ENCODE results near the gene TMEM174.

Gene TMEM174

GRCh38 chr5:73153513-73153912, 19.5 kb upstream of the TMEM174 start:
- Histone ChIP-seq H3K36me3 (ENCODE audit: insufficient read depth, low read length) (no peaks in the 10 kb centered on the region), H3K4me1 (ENCODE audit: control insufficient read depth, insufficient read depth, low read length, unreplicated experiment) (no peaks in the 10 kb centered on the region), H3K27me3 (ENCODE audit: insufficient read depth, low read length) (no peaks in the 10 kb centered on the region), H3K27ac (ENCODE audit: low read depth, low read length) (no peak overlapping the region), H2AFZ (ENCODE audit: low read length, unreplicated experiment) (no peak overlapping the region), H3K79me2 (ENCODE audit: control insufficient read depth, insufficient read depth, low read length, unreplicated experiment) (no peaks in the 10 kb centered on the region), H3K4me3 (ENCODE audit: low read depth, low read length) (no peak overlapping the region)

GRCh38 chr5:73154208-73155006, 18.6 kb upstream of the TMEM174 start:
- no peak overlapping the region for H3K27ac ChIP-seq (ENCODE audit: low read depth, low read length)
- H2AFZ ChIP-seq (ENCODE audit: low read length, unreplicated experiment), result no peak overlapping the region
- H3K36me3 ChIP-seq (ENCODE audit: insufficient read depth, low read length), result no peaks in the 10 kb centered on the region
- no peaks in the 10 kb centered on the region for H3K4me1 ChIP-seq (ENCODE audit: control insufficient read depth, insufficient read depth, low read length, unreplicated experiment)
- no peaks in the 10 kb centered on the region for H3K79me2 ChIP-seq (ENCODE audit: control insufficient read depth, insufficient read depth, low read length, unreplicated experiment)
- no peak overlapping the region for H3K4me3 ChIP-seq (ENCODE audit: low read depth, low read length)
- no peaks in the 10 kb centered on the region for H3K27me3 ChIP-seq (ENCODE audit: insufficient read depth, low read length)

GRCh38 chr5:73155271-73156222, 17.4 kb upstream of the TMEM174 start:
- H3K27me3 ChIP-seq (ENCODE audit: insufficient read depth, low read length), result no peaks in the 10 kb centered on the region
- H3K4me1 ChIP-seq (ENCODE audit: control insufficient read depth, insufficient read depth, low read length, unreplicated experiment), result no peaks in the 10 kb centered on the region
- no peak overlapping the region for H2AFZ ChIP-seq (ENCODE audit: low read length, unreplicated experiment)
- H3K27ac ChIP-seq (ENCODE audit: low read depth, low read length), result no peak overlapping the region
- H3K4me3 ChIP-seq (ENCODE audit: low read depth, low read length), result no peak overlapping the region
- H3K79me2 ChIP-seq (ENCODE audit: control insufficient read depth, insufficient read depth, low read length, unreplicated experiment), result no peaks in the 10 kb centered on the region
- no peaks in the 10 kb centered on the region for H3K36me3 ChIP-seq (ENCODE audit: insufficient read depth, low read length)

- H3K4me3 ChIP-seq (ENCODE audit: low read depth, low read length), result no peak overlapping the region
- H2AFZ ChIP-seq (ENCODE audit: low read length, unreplicated experiment), result no peak overlapping the region
- H3K27me3 ChIP-seq (ENCODE audit: insufficient read depth, low read length), result no peaks in the 10 kb centered on the region
- H3K36me3 ChIP-seq (ENCODE audit: insufficient read depth, low read length), result no peaks in the 10 kb centered on the region
- H3K4me1 ChIP-seq (ENCODE audit: control insufficient read depth, insufficient read depth, low read length, unreplicated experiment), result no peaks in the 10 kb centered on the region
- no peaks in the 10 kb centered on the region for H3K79me2 ChIP-seq (ENCODE audit: control insufficient read depth, insufficient read depth, low read length, unreplicated experiment)
- no peak overlapping the region for H3K27ac ChIP-seq (ENCODE audit: low read depth, low read length)
Observed at GRCh38 chr5:73157414-73158303, 15.3 kb upstream of the TMEM174 start.

GRCh38 chr5:73158313-73158712, 14.7 kb upstream of the TMEM174 start:
- Histone ChIP-seq H3K79me2 (ENCODE audit: control insufficient read depth, insufficient read depth, low read length, unreplicated experiment) (no peaks in the 10 kb centered on the region), H3K4me3 (ENCODE audit: low read depth, low read length) (no peak overlapping the region), H3K36me3 (ENCODE audit: insufficient read depth, low read length) (no peaks in the 10 kb centered on the region), H3K27ac (ENCODE audit: low read depth, low read length) (no peak overlapping the region), H3K4me1 (ENCODE audit: control insufficient read depth, insufficient read depth, low read length, unreplicated experiment) (no peaks in the 10 kb centered on the region), H3K27me3 (ENCODE audit: insufficient read depth, low read length) (no peaks in the 10 kb centered on the region), H2AFZ (ENCODE audit: low read length, unreplicated experiment) (no peak overlapping the region)

GRCh38 chr5:73160239-73160671, 12.7 kb upstream of the TMEM174 start:
- Histone ChIP-seq H2AFZ (ENCODE audit: low read length, unreplicated experiment) (peak overlapping the region; percentile 70), H3K4me1 (ENCODE audit: control insufficient read depth, insufficient read depth, low read length, unreplicated experiment) (no peaks in the 10 kb centered on the region), H3K27me3 (ENCODE audit: insufficient read depth, low read length) (peaks cover 1% of the 10 kb centered on the region; the same call in 1 of the 2 replicates), H3K79me2 (ENCODE audit: control insufficient read depth, insufficient read depth, low read length, unreplicated experiment) (no peaks in the 10 kb centered on the region), H3K27ac (ENCODE audit: low read depth, low read length) (no peak overlapping the region), H3K36me3 (ENCODE audit: insufficient read depth, low read length) (no peaks in the 10 kb centered on the region), H3K4me3 (ENCODE audit: low read depth, low read length) (peak overlapping the region; percentile 26)

- H2AFZ ChIP-seq (ENCODE audit: low read length, unreplicated experiment), result no peak overlapping the region
- peaks cover 26% of the 10 kb centered on the region for H3K27me3 ChIP-seq (ENCODE audit: insufficient read depth, low read length)
Observed at GRCh38 chr5:73170522-73170921, 2.5 kb upstream of the TMEM174 start.

GRCh38 chr5:73171495-73171894, 1.5 kb upstream of the TMEM174 start:
- no peaks in the 10 kb centered on the region for H3K79me2 ChIP-seq (ENCODE audit: control insufficient read depth, insufficient read depth, low read length, unreplicated experiment)
- no peak overlapping the region for H3K4me3 ChIP-seq (ENCODE audit: low read depth, low read length)
- H2AFZ ChIP-seq (ENCODE audit: low read length, unreplicated experiment), result no peak overlapping the region
- H3K36me3 ChIP-seq (ENCODE audit: insufficient read depth, low read length), result no peaks in the 10 kb centered on the region
- peaks cover 19% of the 10 kb centered on the region for H3K27me3 ChIP-seq (ENCODE audit: insufficient read depth, low read length)
- no peak overlapping the region for H3K27ac ChIP-seq (ENCODE audit: low read depth, low read length)
- H3K4me1 ChIP-seq (ENCODE audit: control insufficient read depth, insufficient read depth, low read length, unreplicated experiment), result no peaks in the 10 kb centered on the region

More at GRCh38 chr5:73170522-73170921, 2.5 kb upstream of the TMEM174 start:
- H3K4me3 ChIP-seq (ENCODE audit: low read depth, low read length), result no peak overlapping the region
- no peaks in the 10 kb centered on the region for H3K79me2 ChIP-seq (ENCODE audit: control insufficient read depth, insufficient read depth, low read length, unreplicated experiment)
- H3K27ac ChIP-seq (ENCODE audit: low read depth, low read length), result no peak overlapping the region
- no peaks in the 10 kb centered on the region for H3K4me1 ChIP-seq (ENCODE audit: control insufficient read depth, insufficient read depth, low read length, unreplicated experiment)
- H3K36me3 ChIP-seq (ENCODE audit: insufficient read depth, low read length), result no peaks in the 10 kb centered on the region

GRCh38 chr5:73174100-73174815, 1.3 kb downstream of the TMEM174 start:
- no peaks in the 10 kb centered on the region for H3K36me3 ChIP-seq (ENCODE audit: insufficient read depth, low read length)
- no peaks in the 10 kb centered on the region for H3K4me1 ChIP-seq (ENCODE audit: control insufficient read depth, insufficient read depth, low read length, unreplicated experiment)
- H3K79me2 ChIP-seq (ENCODE audit: control insufficient read depth, insufficient read depth, low read length, unreplicated experiment), result no peaks in the 10 kb centered on the region
- no peak overlapping the region for H2AFZ ChIP-seq (ENCODE audit: low read length, unreplicated experiment)
- H3K27ac ChIP-seq (ENCODE audit: low read depth, low read length), result no peak overlapping the region
- peaks cover 35% of the 10 kb centered on the region for H3K27me3 ChIP-seq (ENCODE audit: insufficient read depth, low read length)
- H3K4me3 ChIP-seq (ENCODE audit: low read depth, low read length), result no peak overlapping the region

Measured in ACC112 (cell line).